DMS114 treated with DMSO at 0.1 percent for 48 hours (cell line): ENCODE measurements around the gene C17orf107.

Experiments used
- DNase-seq: peaks from one replicate; lab custom pipeline; 2025; ENCODE audit not compliant: unreplicated experiment; lab: John Stamatoyannopoulos, UW

The C17orf107 gene

GRCh38 chr17:4948166-4948930 lies 49.0 kb downstream of the C17orf107 start, which contains the start of gene PFN1:
Gene PFN1, minus strand, starts transcription at chr17:4948530. Its CDS starts 136 bp downstream, at chr17:4948394.
- peak; percentile 74 for DNase-seq

GRCh38 chr17:4948931-4949320 lies 49.6 kb downstream of the C17orf107 start:
- DNase-seq, result peak; percentile 56

GRCh38 chr17:4949321-4950074 lies 50.2 kb downstream of the C17orf107 start:
- no peak for DNase-seq

GRCh38 chr17:4950075-4950745 lies 50.9 kb downstream of the C17orf107 start:
- no peak for DNase-seq

- no peak for DNase-seq
Measured at GRCh38 chr17:4950746-4951204, 51.4 kb downstream of the C17orf107 start, which contains the start of gene ENO3. Gene ENO3, plus strand, starts transcription at chr17:4951119. Its CDS starts 711 bp downstream, at chr17:4951830.

GRCh38 chr17:4951486-4951885 lies 52.1 kb downstream of the C17orf107 start:
- DNase-seq, result no peak
